Measurements from ENCODE around the gene CHSY1. TPM values are rescaled to one million over a fixed set of nuclear protein-coding genes. Genes with fewer than 3 reads are reported as not detected.

CHSY1 gene
- total and polyA plus RNA-seq, 2 of the 13 experiments (the other 11 are each of a cell fraction or from before 2014, with no cell fraction given) = 13.3 to 13.7 TPM

GRCh38 chr15:101138913-101139880 is 112.7 kb downstream of the CHSY1 start (continued):
- no peak for TF ChIP-seq ZNF781 (CRISPR knock-in tag; IDR thresholded peaks at IDR 0.05; ENCODE audit: borderline replicate concordance, not compliant biosample characterization)
- no peak for TF ChIP-seq CBX5 (CRISPR knock-in tag; IDR thresholded peaks at IDR 0.05; ENCODE audit: borderline replicate concordance)
- no peak for TF ChIP-seq NRL (CRISPR knock-in tag; IDR thresholded peaks at IDR 0.05; ENCODE audit: borderline replicate concordance)

GRCh38 chr15:101138086-101138660 is 113.7 kb downstream of the CHSY1 start:
- no TSS peak for BruUV-seq (replicated peaks)
- Histone ChIP-seq H3K4me2 (ENCODE audit: low read depth, low read length) (no peak overlapping the region), H3K4me1 (ENCODE audit: insufficient read depth, low read length) (peaks cover 23% of the 10 kb centered on the region), H3K79me2 (ENCODE audit: insufficient read depth, low read length) (no peaks in the 10 kb centered on the region), H3K36me3 (replicated peaks in 1 of 2; ENCODE audit: control insufficient read depth in 1 of 2, insufficient read depth in 2 of 2, low read length in 2 of 2) (no peaks in the 10 kb centered on the region), H3K27me3 (ENCODE audit: control insufficient read depth in 1 of 2, insufficient read depth in 2 of 2, low read length in 2 of 2) (peaks cover 5 to 11% of the 10 kb centered on the region in 2 experiments; a peak in 4 of 5 replicates), H3K27ac (ENCODE audit: extremely low read length, insufficient read depth, low read length) (no peak overlapping the region), H3K9ac (ENCODE audit: insufficient read depth, low read depth, low read length) (no peak overlapping the region), H3K4me3 (replicated peaks in 1 of 3; ENCODE audit: insufficient read depth in 1 of 3, low read depth in 2 of 3, low read length in 3 of 3) (no peak overlapping the region), H3K9me3 (ENCODE audit: low read length) (no peaks in the 10 kb centered on the region), H4K20me1 (ENCODE audit: insufficient read depth, low read length) (no peaks in the 10 kb centered on the region), H2AFZ (ENCODE audit: low read length) (no peak overlapping the region)
- FAIRE-seq (no peak), ATAC-seq (no peak), DNase-seq (ENCODE audit: low spot score) (no peak)
- WGBS (ENCODE audit: low lambda C conversion rate) = 58% methylated on average over 12 of the region's 14 CpGs
- CTCF ChIA-PET (ENCODE audit: low intra/inter-chr PET ratio, low total read pairs) = no interaction called here
- intact Hi-C loops (cut with micrococcal nuclease; ENCODE audit: unreplicated experiment) (no loop called here), in situ Hi-C loops (cut with HindIII; ENCODE audit: extremely low pct_ligation_motif_present, low pct_unique_long_range_greater_than_20kb) (no loop called here)
- no peak for TF ChIP-seq ZNF749 (CRISPR knock-in tag; IDR thresholded peaks at IDR 0.05; ENCODE audit: borderline replicate concordance)
- POLR2A ChIA-PET = no interaction called here

Measured in HepG2 (cell line).